HG03135 (cell line): ENCODE results near the gene ANO6.

ENCODE experiments used
- ATAC-seq: cut with Tn5 transposase; IDR thresholded peaks from one replicate; pipeline ENCODE4 v1.9.1; 2021; ENCODE audit warnings: mild to moderate bottlenecking, moderate library complexity; ENCODE audit not compliant: unreplicated experiment

ANO6 gene

DNA sequence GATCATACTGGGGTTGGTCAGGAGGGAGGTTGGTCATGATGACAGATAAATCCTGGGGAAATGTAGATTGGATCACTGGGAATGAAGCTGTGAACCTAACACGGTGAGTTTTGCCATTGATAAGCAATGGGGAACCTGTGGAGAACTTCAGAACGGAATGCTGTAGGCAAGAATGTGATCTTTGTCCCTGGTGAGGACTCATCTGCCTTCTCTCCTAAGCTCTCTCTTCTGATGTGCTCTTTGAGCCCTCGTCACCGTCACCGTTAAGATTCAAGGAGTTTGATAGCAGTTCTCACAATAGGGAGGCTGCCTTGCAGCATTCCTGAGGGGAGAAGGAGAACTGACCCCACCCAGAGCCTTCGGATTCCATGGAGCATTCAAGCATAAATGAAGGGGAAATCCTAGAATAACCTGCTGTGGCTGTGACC is 217.6 kb downstream of the ANO6 start:
- no peak for ATAC-seq

DNA sequence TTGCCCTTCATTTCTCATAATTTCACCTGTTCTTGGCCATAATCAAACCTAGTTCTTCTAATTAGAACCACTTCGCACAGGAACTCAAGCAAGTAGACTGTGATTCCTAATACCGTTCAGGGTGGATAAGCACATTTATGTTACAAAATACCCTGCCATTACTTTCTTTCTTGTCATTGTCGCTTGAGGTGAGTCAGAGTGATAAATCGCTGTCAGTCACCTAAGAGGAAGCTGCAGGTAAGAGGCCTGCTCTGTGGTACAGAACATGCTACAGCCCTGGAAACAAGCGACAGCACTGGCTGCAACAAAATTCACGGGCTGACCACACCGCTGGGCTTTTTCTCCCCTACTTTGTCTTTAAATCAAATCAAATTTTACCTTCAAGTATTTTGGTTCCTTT is 218.2 kb downstream of the ANO6 start:
- ATAC-seq, result no peak

DNA sequence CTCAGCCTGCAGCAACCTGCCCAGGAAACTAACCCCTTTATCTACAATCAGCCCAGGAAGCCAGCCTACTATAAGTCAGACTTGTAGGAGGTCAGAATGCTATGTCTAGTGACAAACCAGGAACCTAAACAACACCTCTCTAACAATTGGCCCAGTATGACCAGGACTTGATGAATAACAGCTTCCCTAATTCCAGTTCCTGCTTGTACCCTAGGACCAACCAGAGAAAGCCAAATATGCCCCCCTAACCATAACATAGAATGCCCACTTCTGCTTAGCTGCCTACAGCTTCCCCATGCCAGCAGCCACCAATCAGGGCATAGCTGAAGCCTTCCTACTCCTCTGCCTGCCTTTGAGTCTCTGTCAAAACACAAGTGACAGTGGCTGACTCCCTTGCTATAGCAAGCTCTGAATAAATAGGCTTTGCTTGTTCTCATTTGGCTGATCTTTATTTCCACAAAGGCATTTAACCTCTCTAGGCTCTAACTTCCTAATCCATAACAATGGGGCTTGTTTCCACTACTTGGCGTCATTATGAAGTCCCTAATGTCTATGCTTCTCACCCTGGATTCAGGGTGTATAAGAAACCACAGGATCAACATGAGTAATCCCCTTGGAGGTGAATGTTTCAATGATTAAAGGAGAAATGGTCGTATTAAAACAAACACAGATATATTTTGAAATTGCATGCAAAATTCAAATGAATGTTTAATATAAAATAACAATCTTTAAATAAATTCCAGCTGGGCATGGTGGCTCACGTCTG is 220.2 kb downstream of the ANO6 start:
- no peak for ATAC-seq

DNA sequence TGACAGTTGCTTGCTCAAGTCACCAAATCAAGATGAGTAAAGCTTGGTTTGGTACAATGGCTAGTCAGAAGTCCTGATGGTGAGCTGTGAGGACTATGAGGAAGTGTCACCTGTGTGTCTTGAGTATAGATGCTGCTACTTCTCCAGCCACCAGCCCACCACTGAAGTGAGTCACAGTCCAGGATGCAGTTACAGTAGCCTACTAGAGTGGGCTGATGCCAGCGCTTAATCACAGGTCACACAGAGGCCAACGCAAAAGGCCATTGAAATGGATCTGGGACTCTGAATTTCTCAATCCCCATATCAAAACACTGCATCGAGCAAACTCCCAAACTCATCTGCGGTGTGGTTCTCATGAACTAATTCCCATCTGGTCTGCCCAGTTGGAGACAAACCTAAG is 223.1 kb downstream of the ANO6 start:
- no peak for ATAC-seq

DNA sequence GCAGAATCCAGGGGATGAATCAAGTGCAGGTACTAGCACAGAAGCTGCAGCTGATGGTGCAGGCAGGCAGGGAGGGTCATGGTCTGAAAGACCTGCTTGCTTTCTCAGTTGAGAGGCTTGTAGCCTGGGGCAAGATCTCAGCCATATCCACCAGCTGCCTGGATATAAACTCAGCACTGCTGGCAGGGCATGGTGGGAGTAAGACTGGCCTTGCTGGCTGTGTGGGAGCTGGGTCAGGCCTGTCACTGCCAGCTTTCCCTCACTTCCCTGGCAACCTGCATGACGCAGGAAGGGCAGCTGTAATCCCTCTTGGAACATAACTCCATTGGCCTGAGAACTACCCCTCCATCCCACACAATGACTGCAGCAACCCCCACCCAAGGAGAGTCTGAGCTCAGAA is 230.1 kb downstream of the ANO6 start:
- ATAC-seq, result no peak

DNA sequence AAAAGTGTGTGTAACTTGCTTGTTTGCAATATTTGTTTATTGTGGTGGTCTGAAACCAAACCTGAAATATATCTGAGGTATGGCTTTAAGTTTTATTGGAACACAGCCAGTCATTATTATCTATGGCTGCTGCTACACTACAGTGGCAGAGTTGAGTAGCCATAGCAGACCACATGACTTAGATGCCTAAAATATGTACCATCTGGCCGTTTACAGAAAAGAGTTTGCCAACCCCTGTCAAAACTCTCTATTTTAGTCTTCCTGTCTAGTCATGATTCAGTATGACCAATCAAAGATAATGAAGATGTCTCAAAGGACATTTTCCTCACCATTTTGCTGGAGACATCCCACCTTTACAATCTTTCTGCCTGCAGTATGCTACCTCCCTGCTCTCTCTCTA is 242.3 kb downstream of the ANO6 start:
- no peak for ATAC-seq

DNA sequence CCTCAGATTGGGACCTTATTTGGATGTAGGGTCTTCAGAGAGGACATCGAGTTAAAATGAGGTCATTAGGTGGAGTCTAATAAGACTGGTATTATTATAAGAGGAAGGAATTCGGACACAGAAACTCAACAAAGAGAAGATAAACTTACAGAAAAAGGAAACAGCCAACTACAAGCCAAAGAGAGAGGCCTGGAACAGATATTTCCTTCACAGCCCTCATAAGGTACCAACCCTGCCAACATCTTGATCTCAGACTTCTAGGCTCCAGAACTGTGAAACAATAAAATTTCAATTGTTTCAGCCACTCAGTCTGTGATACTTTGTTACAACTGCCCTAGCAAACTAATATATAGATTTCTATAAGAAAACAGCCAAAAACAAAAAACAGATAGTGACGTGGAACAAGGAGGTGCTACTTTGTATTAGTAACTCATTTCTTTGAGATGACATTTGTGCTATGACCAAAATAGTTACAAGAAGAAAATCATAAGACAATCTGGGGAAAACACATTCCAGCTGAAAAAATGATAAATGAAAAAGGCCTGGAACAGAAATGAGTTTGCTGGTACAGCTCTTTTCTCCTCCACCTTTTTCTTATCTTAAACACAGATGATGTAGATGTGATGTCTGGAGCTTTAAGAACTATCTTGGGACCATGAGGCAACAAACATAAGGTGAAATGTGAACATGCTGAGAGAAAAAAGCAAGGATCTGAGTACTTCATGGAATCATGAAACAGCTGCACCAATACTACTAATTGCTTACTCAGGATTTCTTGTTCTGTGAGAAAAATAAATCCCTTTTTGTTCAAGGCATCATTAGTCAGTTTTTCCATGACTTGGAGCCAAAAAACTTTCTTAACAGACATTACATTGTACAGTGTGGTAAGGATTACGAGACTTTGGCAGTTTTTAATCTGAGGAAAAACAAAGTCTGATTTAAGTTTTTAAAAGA is 243.2 kb downstream of the ANO6 start:
- no peak for ATAC-seq

DNA sequence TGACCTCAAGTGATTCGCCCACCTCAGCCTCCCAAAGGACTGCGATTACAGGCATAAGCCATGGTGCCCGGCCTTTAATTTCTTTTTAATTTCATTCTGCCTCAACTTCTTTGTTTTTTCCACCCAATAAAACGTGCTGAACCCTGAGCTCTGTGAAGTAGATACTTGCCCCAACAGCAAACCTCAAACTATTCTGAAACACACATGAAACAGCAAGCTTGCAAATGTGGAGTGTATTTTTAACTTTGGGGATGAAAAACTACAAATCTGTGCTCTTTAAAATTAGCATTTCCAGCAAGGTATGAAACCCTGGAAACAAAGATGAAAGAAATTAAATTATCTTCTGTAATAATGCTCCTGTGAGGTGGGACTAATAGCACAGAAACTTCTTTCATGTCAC is 246.6 kb downstream of the ANO6 start:
- ATAC-seq, result no peak

DNA sequence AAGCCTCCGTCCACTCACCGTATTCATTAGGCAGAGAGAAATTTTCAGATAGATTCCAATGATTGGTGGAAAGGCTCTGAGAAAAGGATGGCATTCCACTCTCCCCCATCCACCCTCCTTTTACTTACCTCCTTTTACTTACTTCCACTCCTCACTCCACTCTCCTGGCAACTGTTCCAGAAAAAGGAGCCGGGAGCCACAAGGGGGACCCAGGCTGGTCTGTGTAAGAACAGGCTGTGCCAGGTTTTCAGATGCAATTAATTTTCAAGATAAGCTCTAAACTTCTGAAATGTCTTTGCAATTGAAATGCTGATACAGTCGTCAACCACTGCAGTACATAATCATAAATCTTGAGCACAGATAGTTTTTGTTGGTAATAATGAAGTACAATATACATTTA is 248.8 kb downstream of the ANO6 start:
- ATAC-seq, result no peak

DNA sequence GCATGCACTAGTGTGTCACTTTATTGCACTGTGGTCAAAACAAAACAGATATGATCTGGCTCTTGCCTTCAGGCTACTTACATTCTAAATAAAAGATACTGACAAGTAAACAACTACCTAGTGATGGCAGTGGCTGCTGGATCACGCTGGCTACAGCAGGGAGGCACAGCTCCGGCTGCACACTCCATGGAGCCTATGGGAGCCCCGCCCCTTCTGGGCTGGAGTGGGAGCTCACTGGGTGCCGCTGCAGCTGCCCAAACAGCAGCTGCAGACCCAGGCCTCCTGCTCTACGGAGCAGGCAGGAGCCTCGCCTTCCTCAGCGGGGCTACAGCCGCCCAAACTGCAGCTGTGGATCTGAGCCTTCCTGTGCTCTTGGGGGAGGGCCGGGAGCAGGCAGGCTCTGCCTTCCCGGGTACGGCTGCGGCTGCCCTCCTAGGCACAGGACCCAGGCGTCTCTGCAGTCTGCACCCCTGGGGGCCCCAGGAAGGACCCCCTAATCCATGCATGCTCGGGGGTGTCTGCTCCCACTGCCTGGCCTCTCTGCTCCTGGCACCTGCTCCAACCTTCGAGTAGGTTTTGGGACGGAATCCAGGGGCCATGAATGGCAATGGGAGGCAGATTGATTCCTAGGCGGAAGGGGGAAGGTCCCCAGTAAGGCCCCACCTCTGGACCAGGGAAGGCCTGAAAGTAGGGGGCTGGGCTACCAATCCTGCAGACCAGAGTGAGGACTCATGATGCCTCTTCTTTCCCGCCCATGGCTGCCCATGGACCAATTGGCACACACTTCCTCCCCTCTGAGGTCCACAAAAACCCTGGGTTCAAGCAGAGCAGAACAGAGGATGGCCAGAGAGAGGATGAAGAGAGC is 253.1 kb downstream of the ANO6 start:
- ATAC-seq, result no peak

DNA sequence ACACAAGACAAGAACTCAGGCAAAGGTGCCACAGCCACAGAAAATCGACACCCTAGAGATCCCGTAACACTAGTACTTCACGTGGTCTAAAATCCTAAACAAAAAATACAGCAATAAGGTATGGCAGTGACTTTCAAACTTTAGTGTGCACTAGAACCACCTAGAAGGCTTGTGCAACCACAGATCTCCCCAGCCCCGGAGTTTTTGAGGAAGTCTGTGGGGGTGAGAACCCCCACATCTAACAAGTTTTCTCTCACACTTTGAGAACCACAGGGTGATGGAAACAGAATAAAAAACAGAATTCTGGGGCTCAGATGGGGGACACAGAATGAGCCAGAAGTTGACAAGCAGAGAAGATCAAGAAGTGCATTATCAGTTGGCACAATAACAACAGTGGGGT is 254.0 kb downstream of the ANO6 start:
- no peak for ATAC-seq

DNA sequence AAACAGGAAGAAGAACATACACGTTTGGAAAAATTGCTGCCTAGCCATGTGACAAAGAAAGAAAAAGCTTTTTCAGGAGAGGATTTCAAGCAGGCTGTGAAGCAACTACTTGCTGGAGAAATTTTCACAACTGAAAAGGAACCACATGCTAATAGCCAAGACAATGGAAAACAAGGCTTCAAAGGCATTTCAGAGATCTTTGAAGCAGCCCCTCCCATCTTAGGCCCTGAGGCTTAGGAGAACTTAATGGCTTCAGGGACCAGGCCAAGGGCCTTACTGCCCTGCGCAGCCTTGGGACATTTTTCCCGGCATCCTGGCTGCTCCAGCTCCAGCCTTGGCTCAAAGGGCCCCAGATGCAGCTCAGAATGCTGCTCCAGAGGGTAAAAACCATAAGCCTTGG is 257.7 kb downstream of the ANO6 start:
- ATAC-seq, result no peak

DNA sequence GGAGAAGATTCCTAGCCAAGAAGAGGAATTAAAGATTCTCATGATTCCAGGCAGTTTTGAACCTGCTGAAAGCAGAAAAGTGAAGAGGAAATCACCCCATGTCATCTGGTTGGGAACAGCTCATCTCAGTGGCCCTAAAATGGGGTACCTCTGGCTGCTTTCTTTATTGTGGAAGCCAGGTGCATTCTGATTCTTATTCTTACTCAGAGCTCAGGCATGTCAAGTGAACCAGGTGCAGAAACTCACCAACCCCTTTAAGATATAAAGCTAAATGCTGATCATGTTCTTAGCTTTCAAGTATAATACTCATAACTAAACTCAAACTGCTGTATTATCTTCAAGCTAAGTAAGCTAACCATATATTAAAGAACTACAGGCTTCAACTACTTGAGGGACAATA is 259.7 kb downstream of the ANO6 start:
- no peak for ATAC-seq

DNA sequence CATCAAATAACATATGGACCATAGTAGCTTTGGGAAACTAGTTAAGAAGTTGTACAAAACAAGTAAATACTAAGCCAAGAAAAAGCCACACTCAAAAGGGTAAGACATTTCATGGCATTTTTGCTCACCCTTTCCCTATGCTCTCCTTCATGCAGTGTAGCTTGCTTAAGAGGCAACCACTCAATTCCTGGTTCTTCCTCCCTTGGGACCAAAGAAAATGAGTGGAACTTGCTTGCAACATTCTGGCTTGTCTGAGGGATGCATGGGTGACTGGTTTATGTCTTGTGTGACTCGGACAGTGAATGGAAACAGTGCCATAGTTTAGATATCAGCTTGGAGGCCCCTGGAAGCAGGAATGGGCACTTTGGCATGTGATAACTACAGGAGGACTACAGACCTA is 261.6 kb downstream of the ANO6 start:
- ATAC-seq, result no peak

DNA sequence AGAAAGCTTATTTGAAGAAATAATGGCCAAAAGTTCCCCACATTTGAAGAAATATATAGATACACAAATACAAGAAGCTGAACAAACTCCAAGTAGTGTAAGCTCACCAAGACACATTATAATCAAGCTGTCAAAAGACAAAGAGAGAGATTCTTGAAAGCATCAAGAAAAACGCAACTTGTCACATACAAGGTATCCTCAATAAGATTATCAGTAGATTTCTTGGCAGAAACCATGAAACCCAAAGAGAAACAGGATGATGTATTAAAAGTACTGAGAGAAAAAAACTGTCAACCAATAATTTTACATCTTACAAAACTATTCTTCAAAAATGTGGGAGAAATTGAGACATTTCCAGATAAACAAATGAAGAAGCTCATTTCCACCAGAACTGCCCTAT is 263.0 kb downstream of the ANO6 start:
- no peak for ATAC-seq

DNA sequence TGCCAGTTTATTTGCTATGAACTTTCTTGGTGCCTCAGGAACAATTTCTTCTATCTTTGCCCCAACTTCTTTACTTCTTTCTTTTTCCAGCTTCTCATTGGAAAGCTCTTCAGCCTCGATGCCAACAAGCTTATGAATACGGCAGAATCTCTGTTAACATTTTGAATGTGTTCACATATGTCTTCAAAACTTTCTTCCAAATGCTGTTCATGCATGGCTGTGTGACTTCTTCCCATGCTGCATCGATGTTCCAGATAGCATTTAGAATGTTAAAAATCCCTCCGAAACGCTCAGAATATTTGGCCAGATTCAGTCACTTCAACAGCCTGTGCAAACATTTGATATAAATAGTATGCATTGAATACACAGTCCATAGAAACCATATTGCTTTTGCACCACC is 265.9 kb downstream of the ANO6 start:
- ATAC-seq, result no peak

DNA sequence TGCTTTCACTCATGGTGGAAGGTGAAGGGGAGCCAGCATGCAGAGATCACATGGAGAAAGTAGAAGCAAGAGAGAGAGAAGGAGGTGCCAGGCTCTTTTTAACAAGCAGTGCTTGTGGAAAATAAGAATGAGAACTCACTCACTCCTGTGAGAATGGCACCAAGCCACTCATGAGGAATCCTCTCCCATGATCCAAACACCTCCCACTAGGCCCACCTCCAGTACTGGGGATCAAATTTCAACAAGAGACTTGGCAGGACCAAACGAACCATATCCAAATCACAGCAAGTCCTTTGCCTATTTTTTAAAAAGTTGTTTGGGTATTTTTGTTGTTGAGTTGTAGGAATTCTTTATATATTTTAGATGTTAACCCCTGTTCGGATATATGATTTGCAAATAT is 267.7 kb downstream of the ANO6 start:
- ATAC-seq, result no peak
